ENCODE results near the gene PC. TPM values are rescaled to one million over a fixed set of nuclear protein-coding genes. Genes with fewer than 3 reads are reported as not detected.
A peak's percentile ranks its signal among the peaks of the same experiment; 100 is the strongest.
"Not testable (repeated sequence)": the region's sequence is repeated elsewhere in the genome, so short reads cannot be mapped to it uniquely, and the experiment has no call there.

The PC gene
- total and polyA plus RNA-seq, 4 experiments from 2014 or later = 2.9 to 7.7 (median 5.4) TPM

DNA sequence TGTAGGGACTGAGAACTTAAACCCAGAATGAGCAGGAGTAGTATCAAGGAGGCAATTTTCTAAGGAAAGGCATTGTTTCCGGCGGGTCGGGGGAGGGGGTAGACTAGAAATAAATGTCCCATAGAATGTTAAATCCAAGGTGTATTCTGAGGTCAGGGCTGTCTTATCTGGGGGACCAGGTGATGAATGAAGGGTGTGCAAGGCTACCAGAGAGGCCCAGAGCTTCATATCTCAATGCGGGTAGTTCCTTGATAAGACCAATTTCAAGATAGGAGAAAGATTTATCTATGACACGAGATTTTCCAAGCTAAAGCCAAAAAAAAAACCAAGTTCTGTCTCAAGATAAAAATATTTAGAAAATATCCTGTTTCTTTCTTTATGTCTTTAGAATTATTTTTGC, 123.2 kb downstream of the PC start:
- Mint-ChIP-seq H3K27me3 (no peaks in the 10 kb centered on the region), H3K9me3 (no peaks in the 10 kb centered on the region), H3K36me3 (peaks cover 3 to 10% of the 10 kb centered on the region in 2 donors), H3K27ac (peak overlapping the region in 3 of 7 donors; percentile 7 to 42 (median 10)), H3K4me1 (peaks cover 10 to 22% (median 18%) of the 10 kb centered on the region in 4 donors), H3K4me3 (no peak overlapping the region)
- H3K9me3 ChIP-seq (ENCODE audit: control insufficient read depth in 1 of 2, low read length in 2 of 2) = no peaks in the 10 kb centered on the region
- H3K4me1 ChIP-seq (ENCODE audit: insufficient read depth, low read length) = peaks cover 11% of the 10 kb centered on the region
- no peaks in the 10 kb centered on the region for H3K27me3 ChIP-seq (ENCODE audit: insufficient read depth, low read length)
- no peak overlapping the region for H3K4me3 ChIP-seq (ENCODE audit: low read length in 2 of 2)
- peaks cover 4% of the 10 kb centered on the region for H3K36me3 ChIP-seq (ENCODE audit: insufficient read depth, low read length)
- ChIA-PET POLR2A (ENCODE audit: partially characterized antibody) (interaction anchor here (0.7 to 3.5 kb wide), 3 partner anchors 8 to 142 kb away, joined by 3 to 27 read pairs (median 3); partner anchors contain the start of gene RCE1), CTCF (ENCODE audit: partially characterized antibody) (interaction anchor here (0.6 to 4.9 kb wide), 11 partner anchors 9 to 241 kb away, joined by 3 to 59 read pairs (median 3); no protein-coding TSS in a partner anchor)
- DNase-seq = no peak
- no peak overlapping the region for H3K27ac ChIP-seq (ENCODE audit: low read depth, low read length)
- intact Hi-C loops (cut with micrococcal nuclease) = loop anchor here (1.0 to 10.0 kb wide), 4 partner anchors 33 to 430 kb away; no protein-coding TSS in a partner anchor

DNA sequence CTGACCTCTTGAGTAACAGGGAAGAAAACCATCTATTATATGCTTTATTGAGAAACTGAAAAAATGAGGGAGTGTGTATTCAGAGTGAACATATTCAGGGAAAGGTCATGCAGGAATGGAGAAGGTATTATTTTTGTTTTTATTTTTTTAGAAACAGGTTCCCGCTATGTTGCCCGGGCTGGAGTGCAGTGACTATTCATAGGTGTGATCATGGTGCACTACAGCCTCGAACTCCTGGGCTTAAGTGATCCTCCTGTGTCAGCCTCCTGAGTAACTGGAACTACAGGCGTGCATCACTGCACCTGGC, 123.7 kb downstream of the PC start:
- H3K9me3 ChIP-seq (ENCODE audit: control insufficient read depth in 1 of 2, low read length in 2 of 2) = no peaks in the 10 kb centered on the region
- no peak overlapping the region for H3K4me3 ChIP-seq (ENCODE audit: low read length in 2 of 2)
- peaks cover 4% of the 10 kb centered on the region for H3K36me3 ChIP-seq (ENCODE audit: insufficient read depth, low read length)
- no peaks in the 10 kb centered on the region for H3K27me3 ChIP-seq (ENCODE audit: insufficient read depth, low read length)
- POLR2A ChIA-PET (ENCODE audit: partially characterized antibody) = interaction anchor here (0.7 to 3.5 kb wide), 2 partner anchors 9 to 142 kb away, joined by 3 to 27 read pairs; partner anchors contain the start of gene RCE1
- intact Hi-C loops (cut with micrococcal nuclease) = loop anchor here (1.0 to 10.0 kb wide), 4 partner anchors 34 to 430 kb away; no protein-coding TSS in a partner anchor
- Mint-ChIP-seq H3K4me1 (peaks cover 9 to 18% (median 15%) of the 10 kb centered on the region in 4 donors), H3K27ac (peak overlapping the region in 6 of 7 donors; percentile 0 to 92 (median 68)), H3K9me3 (no peaks in the 10 kb centered on the region), H3K4me3 (no peak overlapping the region), H3K36me3 (peaks cover 3 to 10% of the 10 kb centered on the region in 2 donors), H3K27me3 (no peaks in the 10 kb centered on the region)
- H3K4me1 ChIP-seq (ENCODE audit: insufficient read depth, low read length) = peaks cover 7% of the 10 kb centered on the region
- no peak for DNase-seq
- H3K27ac ChIP-seq (ENCODE audit: low read depth, low read length) = no peak overlapping the region
- CTCF ChIA-PET (ENCODE audit: partially characterized antibody) = interaction anchor here (0.7 to 4.9 kb wide), 12 partner anchors 9 to 427 kb away, joined by 3 to 59 read pairs (median 4); no protein-coding TSS in a partner anchor

DNA sequence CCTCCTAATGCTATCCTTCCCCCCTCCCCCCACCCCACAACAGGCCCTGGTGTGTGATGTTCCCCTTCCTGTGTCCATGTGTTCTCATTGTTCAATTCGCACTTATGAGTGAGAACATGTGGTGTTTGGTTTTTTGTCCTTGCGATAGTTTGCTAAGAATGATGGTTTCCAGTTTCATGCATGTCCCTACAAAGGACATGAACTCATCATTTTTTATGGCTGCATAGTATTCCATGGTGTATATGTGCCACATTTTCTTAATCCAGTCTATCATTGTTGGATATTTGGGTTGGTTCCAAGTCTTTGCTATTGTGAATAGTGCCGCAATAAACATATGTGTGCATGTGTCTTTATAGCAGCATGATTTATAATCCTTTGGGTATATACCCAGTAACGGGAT, 133.6 kb downstream of the PC start:
- H3K4me1 ChIP-seq (ENCODE audit: insufficient read depth, low read length); H3K9me3 ChIP-seq (ENCODE audit: control insufficient read depth in 1 of 2, low read length in 2 of 2); H3K27ac Mint-ChIP-seq; DNase-seq; H3K27me3 Mint-ChIP-seq; POLR2A ChIA-PET (ENCODE audit: partially characterized antibody); H3K27me3 ChIP-seq (ENCODE audit: insufficient read depth, low read length); intact Hi-C loops (cut with micrococcal nuclease); H3K4me1 Mint-ChIP-seq; H3K9me3 Mint-ChIP-seq; H3K36me3 Mint-ChIP-seq; H3K4me3 Mint-ChIP-seq; H3K36me3 ChIP-seq (ENCODE audit: insufficient read depth, low read length); H3K4me3 ChIP-seq (ENCODE audit: low read length in 2 of 2); CTCF ChIA-PET (ENCODE audit: partially characterized antibody); H3K27ac ChIP-seq (ENCODE audit: low read depth, low read length): not testable (repeated sequence)

DNA sequence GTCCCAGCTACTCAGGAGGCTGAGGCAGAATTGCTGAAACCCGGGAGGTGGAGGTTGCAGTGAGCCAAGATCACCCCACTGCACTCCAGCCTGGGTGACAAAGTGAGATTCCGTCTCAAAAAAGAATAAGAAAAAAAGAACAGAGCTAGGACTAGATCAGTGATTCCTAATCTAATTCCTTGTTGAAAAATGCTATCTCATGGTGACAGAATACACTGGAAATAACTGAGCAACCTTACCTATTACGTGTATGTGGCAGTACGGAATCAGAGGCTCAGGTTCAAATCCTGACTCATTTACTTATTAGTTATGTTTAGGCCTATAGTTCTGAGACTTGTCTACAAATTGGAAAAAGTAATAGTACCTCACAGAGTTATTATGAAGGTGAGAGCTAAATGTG, 134.5 kb downstream of the PC start:
- Histone ChIP-seq H3K27me3 (ENCODE audit: insufficient read depth, low read length) (no peaks in the 10 kb centered on the region), H3K4me1 (ENCODE audit: insufficient read depth, low read length) (no peaks in the 10 kb centered on the region), H3K36me3 (ENCODE audit: insufficient read depth, low read length) (no peaks in the 10 kb centered on the region), H3K27ac (ENCODE audit: low read depth, low read length) (no peak overlapping the region), H3K9me3 (ENCODE audit: control insufficient read depth in 1 of 2, low read length in 2 of 2) (no peaks in the 10 kb centered on the region), H3K4me3 (ENCODE audit: low read length in 2 of 2) (no peak overlapping the region)
- Mint-ChIP-seq H3K4me3 (no peak overlapping the region), H3K9me3 (no peaks in the 10 kb centered on the region), H3K27me3 (no peaks in the 10 kb centered on the region), H3K4me1 (no peaks in the 10 kb centered on the region), H3K36me3 (peaks cover 3 to 5% of the 10 kb centered on the region in 2 donors), H3K27ac (no peak overlapping the region)
- DNase-seq = no peak
- ChIA-PET CTCF (ENCODE audit: partially characterized antibody) (interaction anchor here (0.6 to 0.8 kb wide), 3 partner anchors 11 to 1054 kb away, joined by 3 read pairs; no protein-coding TSS in a partner anchor), POLR2A (ENCODE audit: partially characterized antibody) (no interaction called here)
- intact Hi-C loops (cut with micrococcal nuclease) = no loop called here

DNA sequence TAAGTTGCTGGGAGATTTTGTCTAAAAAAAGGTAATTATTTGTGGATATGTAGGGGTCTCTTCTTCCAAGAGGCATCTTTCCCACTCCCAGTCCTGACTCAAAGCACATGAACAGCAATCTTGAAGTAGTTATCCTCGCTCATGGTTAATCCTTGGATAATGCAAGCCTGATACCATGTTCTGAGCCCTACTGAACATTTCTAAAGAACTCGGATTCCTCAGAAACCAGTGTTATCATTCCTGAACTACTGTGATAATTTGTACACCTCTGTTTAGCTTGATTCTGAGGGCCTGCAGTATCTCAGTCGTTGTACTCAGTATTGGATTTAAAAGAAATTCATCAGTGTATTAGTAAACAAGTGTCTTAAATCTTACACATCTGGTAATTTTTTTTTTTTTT, 137.3 kb downstream of the PC start:
- H3K27me3 ChIP-seq (ENCODE audit: insufficient read depth, low read length) = no peaks in the 10 kb centered on the region
- no peak overlapping the region for H3K4me3 ChIP-seq (ENCODE audit: low read length in 2 of 2)
- no peaks in the 10 kb centered on the region for H3K36me3 ChIP-seq (ENCODE audit: insufficient read depth, low read length)
- POLR2A ChIA-PET (ENCODE audit: partially characterized antibody) = no interaction called here
- DNase-seq = no peak
- H3K27ac Mint-ChIP-seq = no peak overlapping the region
- CTCF ChIA-PET (ENCODE audit: partially characterized antibody) = interaction anchor here (0.6 kb wide), 1 partner anchor 411 kb away, joined by 3 read pairs; no protein-coding TSS in a partner anchor
- no peak overlapping the region for H3K4me3 Mint-ChIP-seq
- H3K27ac ChIP-seq (ENCODE audit: low read depth, low read length) = no peak overlapping the region
- H3K4me1 Mint-ChIP-seq = no peaks in the 10 kb centered on the region
- intact Hi-C loops (cut with micrococcal nuclease) = no loop called here
- no peaks in the 10 kb centered on the region for H3K36me3 Mint-ChIP-seq
- no peaks in the 10 kb centered on the region for H3K27me3 Mint-ChIP-seq
- H3K4me1 ChIP-seq (ENCODE audit: insufficient read depth, low read length) = no peaks in the 10 kb centered on the region
- no peaks in the 10 kb centered on the region for H3K9me3 Mint-ChIP-seq
- no peaks in the 10 kb centered on the region for H3K9me3 ChIP-seq (ENCODE audit: control insufficient read depth in 1 of 2, low read length in 2 of 2)

DNA sequence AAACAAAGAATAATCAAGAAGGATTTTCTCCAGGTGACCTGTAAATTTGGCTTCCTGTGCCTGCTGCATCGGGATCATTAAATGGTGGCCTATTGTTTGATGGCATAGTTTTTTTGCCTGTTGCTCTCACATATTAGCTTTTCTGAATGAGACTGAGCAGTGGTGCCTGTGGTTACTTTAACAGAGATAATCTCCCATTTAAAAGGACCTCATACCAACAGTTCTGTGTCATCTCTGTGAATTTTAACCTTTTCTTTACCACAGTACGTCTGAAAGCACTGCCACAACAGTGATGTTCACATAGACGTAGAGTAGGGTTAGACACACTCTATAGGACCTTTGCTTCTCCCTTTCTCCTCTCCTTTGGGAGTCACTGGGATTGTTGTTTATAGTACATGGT, 137.8 kb downstream of the PC start:
- CTCF ChIA-PET (ENCODE audit: partially characterized antibody) = interaction anchor here (0.6 kb wide), 1 partner anchor 411 kb away, joined by 3 read pairs; no protein-coding TSS in a partner anchor
- no peak for DNase-seq
- no peak overlapping the region for H3K4me3 ChIP-seq (ENCODE audit: low read length in 2 of 2)
- H3K9me3 ChIP-seq (ENCODE audit: control insufficient read depth in 1 of 2, low read length in 2 of 2) = no peaks in the 10 kb centered on the region
- no peaks in the 10 kb centered on the region for H3K36me3 ChIP-seq (ENCODE audit: insufficient read depth, low read length)
- Mint-ChIP-seq H3K4me3 (no peak overlapping the region), H3K27me3 (no peaks in the 10 kb centered on the region), H3K9me3 (no peaks in the 10 kb centered on the region), H3K27ac (peak overlapping the region in 1 of 7 donors; percentile 37), H3K36me3 (no peaks in the 10 kb centered on the region), H3K4me1 (no peaks in the 10 kb centered on the region)
- H3K27me3 ChIP-seq (ENCODE audit: insufficient read depth, low read length) = no peaks in the 10 kb centered on the region
- H3K4me1 ChIP-seq (ENCODE audit: insufficient read depth, low read length) = no peaks in the 10 kb centered on the region
- H3K27ac ChIP-seq (ENCODE audit: low read depth, low read length) = no peak overlapping the region
- intact Hi-C loops (cut with micrococcal nuclease) = no loop called here
- POLR2A ChIA-PET (ENCODE audit: partially characterized antibody) = no interaction called here

DNA sequence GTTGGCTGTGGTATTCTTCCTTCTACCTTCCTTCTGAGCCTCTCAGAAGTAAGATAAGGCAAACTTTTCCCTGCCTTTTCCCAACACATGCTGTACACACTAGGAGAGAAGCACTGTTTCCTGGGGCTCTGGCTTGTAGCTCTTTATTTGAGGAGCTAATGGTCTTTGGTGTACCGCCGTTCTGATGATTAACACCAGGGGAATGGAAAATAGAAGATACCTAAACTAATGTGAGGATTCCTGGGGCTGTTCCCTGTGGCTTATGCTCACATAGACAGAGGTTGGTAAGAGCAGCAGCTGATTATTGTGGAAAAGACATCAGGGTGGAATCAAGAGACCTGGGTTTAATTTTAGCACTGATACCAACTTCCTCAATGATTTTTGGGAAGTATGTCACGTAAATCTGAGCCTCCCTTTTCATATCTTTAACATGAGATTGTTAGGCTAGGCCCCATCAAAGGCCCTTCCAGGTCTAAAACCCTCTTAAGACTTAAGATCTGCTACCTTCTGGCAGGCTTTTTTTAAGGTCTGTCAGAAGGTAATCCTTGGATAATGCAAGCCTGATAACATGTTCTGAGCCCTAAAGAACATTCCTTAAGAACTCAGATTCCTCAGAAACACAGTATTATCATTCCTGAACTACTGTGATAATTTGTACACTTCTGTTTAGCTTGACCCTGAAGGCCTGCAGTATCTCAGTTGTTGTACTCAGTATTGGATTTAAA, 139.8 kb downstream of the PC start:
- CTCF ChIA-PET (ENCODE audit: partially characterized antibody) = interaction anchor here (1.3 to 1.4 kb wide), 2 partner anchors 14 to 16 kb away, joined by 3 to 4 read pairs; no protein-coding TSS in a partner anchor

More for the DNA sequence above, 139.8 kb downstream of the PC start:
- H3K36me3 ChIP-seq (ENCODE audit: insufficient read depth, low read length) = no peaks in the 10 kb centered on the region
- no peaks in the 10 kb centered on the region for H3K27me3 Mint-ChIP-seq
- POLR2A ChIA-PET (ENCODE audit: partially characterized antibody) = no interaction called here
- H3K27ac ChIP-seq (ENCODE audit: low read depth, low read length) = no peak overlapping the region
- DNase-seq = no peak
- no peak overlapping the region for H3K4me3 Mint-ChIP-seq
- no peaks in the 10 kb centered on the region for H3K9me3 ChIP-seq (ENCODE audit: control insufficient read depth in 1 of 2, low read length in 2 of 2)
- H3K27me3 ChIP-seq (ENCODE audit: insufficient read depth, low read length) = no peaks in the 10 kb centered on the region
- no peak overlapping the region for H3K4me3 ChIP-seq (ENCODE audit: low read length in 2 of 2)
- H3K36me3 Mint-ChIP-seq = no peaks in the 10 kb centered on the region
- intact Hi-C loops (cut with micrococcal nuclease) = no loop called here
- no peaks in the 10 kb centered on the region for H3K4me1 Mint-ChIP-seq
- H3K4me1 ChIP-seq (ENCODE audit: insufficient read depth, low read length) = no peaks in the 10 kb centered on the region
- no peaks in the 10 kb centered on the region for H3K9me3 Mint-ChIP-seq
- H3K27ac Mint-ChIP-seq = peak overlapping the region in 1 of 7 donors; percentile 25
